GM19238 (cell line): ENCODE data around the gene GNAQ.

Source experiments
- DNase-seq: peaks from one replicate; pipeline ENCODE4 v3.0.0; 2011; ENCODE audit warnings: low spot score; ENCODE audit not compliant: insufficient read length

The GNAQ gene

DNA sequence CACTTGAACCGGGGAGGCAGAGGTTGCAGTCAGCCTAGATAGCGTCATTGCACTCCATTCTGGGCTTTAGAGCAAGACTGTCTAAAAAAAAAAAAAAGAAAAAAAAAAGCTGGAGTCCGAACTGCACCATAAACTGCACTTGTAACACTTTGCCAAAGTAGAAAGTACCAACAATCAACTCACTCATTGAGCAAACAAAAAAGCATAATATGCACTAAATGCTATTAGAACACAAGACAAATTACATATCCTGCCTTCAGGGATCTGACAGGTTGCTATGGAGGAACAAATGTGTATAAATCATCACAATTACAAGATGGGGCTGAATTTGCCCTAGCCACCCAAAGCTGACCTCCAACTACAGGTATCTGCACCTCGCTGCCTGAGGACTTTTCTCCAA is 27.9 kb downstream of the GNAQ start:
- no peak for DNase-seq

DNA sequence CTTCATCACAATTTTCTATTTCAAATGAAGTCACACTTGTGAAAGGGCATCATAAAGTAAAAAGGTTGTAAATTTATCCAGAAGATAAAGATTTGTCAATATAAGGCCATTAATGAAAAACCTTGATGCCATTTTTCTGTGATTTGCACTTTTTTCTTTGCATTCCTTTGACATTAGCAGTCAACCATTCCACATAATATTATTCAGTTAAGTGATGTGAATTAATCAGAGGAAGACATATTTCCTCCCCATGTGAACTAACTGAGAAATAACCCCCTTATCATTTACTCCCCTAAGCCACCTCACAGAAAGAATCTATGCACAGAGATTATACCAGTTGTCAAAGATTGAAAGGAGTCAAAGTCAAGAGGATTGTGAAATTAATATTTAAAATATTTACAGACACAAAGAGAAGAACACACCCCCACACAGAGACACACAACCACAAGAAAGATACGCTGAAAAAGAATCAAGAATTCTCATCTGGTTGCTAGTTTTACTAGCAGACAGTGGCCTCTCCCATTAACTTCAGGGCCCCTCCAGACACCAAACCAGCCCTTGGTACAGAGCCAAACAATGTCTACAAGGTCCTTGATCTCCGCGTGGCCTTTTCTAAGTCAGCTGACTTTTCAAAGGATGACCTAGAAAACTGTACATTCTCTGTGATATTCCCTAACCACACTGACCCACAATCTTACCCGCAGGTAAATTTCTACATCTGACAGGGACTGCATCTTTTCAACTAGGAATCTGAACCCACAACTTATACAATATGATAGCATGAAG is 29.5 kb downstream of the GNAQ start:
- no peak for DNase-seq

DNA sequence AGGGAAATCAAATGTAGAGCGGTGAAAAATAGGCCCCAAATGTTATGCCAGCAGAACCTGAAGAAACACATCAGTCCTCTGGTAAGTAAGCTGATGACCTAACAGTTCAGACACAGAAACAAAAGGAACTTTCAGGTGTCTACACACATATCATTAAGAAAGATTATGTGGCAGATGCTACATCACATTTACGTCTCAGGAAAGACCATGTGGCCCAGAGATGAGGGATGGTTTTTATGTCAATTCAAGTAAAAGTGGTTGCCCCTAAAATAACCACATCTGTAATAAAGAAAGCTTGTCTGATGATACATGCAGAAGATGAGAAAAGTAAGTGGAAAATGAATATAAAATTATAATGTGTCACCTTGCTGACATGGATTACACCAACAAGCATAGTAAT is 31.4 kb downstream of the GNAQ start:
- no peak for DNase-seq

DNA sequence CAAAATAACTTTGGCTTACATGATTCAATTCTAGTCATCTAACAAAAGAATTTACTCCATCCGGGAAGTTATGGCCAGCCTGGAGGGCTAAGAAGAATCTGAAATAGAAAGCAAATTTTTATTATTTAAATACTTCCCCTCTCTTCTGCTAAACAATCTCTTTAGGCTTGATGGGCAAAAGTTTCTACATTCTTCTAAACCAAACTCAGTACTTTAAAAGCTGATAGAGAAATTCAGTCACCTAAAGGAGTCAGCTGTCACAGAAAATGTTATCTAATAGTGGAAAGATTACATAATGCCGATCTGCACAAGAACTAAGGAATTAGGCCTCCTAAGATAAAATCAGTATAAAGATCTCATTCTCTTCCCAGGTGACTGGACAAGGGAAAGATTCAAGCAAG is 32.4 kb downstream of the GNAQ start:
- DNase-seq = no peak

DNA sequence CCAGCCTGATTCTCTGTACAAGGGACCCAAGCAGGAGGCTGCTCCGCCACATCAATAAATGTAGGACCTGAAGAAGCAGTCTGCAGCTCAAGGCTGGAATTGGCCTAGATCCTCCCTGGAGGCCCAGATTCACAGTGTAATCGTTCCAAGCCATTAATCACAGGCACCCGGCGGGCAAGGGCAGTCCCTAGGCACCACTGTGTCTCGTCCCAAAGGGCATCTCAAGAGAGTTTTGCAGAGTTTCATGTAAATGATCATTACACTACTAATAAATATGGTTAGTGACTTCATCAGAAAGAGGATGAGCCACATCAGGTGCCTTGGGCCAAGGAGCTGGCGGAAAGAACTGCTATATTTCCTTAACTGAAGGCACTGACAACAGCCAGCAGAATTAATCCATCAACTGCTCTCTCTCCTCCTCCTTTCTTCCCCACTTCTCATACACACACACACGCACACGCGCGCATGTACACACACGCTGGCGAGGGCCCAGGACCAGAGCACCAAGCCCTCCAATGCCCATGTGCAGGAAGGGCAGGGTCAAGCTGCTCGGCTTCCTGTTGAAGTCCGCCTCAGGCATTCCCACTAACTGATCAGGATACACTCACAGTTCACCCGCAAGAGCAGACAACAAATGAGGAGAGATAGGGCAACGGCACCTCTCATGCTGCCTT is 33.9 kb downstream of the GNAQ start:
- DNase-seq = no peak

DNA sequence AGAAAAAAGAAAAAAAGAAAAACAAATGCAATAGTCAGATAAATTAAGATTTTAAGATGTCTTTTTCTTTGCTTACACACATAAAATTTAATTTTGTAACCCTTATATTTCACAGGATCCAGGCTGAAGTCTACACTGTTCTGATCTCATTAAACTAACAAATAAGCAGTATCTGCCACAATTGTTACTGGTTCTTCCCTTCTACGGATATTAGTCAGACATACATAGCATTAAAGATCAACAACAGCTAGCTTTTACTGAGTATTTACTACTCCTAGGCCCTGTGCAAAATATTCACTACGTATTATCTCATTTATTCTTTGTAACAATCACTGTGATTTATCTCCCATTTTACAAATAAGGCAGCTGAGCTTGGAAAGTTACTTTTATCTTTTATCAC is 34.9 kb downstream of the GNAQ start:
- no peak for DNase-seq

DNA sequence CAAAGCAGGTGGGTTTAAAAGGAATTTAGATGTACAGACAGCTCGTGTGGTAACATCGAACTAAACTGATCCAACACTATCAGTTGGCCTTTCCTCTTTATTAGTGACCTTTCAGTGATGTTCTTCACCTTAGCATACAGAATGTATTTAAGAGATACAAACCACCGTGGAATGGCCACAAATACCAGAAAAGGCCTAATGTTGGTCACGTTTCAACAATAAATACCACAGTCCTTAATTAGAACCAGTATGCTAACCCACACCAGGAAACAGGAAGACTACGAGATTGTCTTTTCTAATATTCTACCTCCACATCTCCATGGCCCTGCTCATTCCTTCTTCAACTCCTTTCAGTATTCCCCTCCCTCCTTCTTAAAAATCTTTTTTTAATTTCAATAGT is 40.4 kb downstream of the GNAQ start:
- no peak for DNase-seq

DNA sequence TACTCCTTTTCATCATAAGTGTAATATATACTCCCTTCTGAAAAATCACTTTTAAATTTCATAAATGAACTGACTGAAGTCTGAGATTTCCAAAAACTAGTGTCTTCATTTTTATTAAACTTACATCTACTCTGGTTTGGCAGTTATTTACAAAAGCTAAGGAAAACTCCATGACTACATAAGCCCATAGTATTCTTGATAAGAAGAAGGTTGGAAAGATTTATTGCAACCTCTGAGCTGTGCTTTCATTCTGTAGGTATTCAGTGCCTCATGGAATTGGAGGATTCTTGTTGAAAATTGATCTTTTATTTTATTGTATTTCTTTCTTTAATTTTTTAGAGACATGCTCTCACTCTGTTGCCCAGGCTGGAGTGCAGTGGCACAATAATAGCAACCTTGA is 41.7 kb downstream of the GNAQ start:
- no peak for DNase-seq

DNA sequence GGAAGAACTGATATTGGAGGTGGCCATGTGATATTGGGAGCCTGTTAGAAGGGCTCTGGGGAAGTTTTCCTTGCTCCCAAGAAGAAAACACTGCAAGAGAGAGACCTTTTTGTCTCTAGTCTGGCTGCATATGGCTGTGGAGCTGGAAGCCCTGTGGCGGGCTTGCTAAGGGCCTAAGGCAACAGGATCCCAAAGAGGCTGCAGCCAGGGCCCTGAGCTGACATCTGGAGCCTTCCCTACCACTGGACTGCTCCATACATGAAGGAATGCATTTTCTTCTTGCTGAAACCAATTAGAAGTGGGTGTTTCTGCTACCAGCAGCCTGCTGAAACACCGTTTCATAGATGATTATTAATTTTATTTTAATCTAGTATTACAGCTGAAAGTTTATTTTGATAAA is 42.2 kb downstream of the GNAQ start:
- no peak for DNase-seq

DNA sequence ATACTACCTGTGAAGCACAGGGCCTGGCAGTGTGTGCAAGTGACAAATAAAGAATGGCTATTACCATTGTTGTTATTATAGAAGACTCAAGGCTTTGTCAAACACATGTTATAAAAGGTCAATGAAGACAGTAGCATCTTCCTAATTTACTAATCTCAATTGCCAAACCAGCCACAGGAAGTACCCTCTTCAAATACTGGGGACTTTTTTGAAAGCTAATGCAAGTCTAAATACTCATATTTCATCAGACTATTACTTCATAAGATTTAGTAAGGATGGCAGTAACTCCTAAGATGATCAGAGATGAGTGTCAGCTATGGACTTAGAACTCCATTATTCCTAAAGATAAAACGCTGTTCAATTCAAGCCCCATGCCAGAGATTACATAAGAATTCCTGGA is 43.0 kb downstream of the GNAQ start:
- DNase-seq = no peak

DNA sequence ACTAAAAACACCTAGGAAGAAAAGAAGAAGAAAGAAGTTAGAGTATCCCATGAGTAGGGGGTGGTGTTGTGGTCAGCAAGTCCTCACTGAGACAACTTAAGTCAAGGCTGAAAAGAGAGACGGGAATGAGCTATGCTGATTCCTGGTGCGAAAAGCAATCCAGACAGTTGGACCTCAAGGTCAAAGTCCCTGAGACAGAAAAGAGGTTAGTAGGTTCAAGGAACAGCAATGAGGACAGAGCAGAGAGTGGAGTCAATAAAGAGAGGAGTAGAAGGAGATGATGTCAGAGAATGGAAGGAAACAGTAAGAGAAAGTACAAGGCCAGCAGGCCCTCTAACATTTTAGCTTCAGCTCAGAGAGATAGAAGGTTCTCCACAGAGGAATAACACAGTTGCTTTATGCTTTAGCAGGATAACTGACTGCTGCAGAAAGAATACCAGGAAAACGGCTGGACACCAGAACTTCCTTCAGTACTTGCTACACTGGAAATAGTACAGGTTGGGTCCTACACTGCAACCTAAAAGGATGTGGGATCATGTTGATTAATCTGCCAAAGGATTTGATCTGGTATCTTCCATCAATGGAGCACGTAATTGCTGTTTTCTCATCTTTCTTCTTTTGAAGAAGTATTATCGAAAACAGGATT is 43.6 kb downstream of the GNAQ start:
- no peak for DNase-seq

DNA sequence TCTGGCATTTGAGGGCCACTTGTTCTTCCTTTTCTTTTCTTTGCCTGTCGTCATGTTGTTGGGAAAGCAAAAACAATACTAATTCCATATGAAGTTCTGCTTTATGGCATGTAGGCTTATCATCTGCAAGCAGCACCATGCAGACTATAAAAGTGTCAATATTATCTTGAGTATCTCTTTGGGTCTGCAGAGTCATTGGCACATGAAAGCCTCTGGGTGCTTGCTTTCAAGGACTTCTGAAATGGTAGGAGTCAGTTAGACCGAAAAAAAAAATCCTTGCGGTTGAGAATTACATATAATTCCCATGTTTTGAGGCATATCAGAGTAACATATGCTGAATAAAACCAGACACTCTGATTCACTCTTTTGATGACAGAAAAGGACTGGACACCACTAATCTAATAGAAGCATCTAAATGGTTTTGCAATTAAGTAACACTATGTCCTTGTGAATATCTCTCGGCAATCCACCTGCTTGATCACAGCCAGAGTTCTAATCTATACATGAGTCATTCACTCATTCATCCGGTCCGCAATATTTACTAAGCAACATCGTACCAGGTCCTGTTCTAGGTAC is 44.4 kb downstream of the GNAQ start:
- no peak for DNase-seq

DNA sequence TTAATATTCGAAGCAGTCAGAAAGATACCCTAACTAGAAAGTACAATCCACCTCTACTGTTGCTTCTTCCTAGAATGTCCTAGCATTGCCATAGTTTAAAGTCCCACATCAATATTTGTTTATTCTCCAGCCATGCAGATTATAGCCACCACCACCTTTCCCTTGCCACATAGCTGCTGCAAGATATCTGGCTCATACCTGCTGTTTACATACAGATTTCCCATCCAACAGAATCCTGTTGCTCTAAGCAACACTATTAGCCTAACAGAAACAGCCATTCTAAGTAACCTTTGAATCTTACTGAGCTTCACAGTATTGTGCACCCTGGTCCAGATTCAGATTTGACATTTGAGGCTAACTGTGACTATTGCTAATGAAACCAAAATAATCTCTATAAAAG is 45.6 kb downstream of the GNAQ start:
- no peak for DNase-seq

DNA sequence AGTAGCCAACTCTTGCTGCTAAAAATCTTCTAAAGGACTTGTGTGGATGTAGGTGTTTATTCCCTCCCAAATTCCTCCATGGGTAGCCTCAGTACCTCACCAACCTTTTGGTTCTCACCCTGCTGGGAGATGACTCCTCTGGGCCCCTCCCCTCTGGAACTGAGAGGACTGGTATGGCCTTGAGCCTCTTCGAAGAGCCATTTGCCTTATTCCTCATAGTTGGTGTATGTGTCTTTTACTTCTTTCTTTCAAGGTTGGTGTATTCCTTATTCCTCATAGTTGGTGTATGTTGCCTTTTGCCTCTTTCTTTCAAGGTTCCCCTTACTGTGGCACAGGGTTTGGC is 48.3 kb downstream of the GNAQ start:
- no peak for DNase-seq

DNA sequence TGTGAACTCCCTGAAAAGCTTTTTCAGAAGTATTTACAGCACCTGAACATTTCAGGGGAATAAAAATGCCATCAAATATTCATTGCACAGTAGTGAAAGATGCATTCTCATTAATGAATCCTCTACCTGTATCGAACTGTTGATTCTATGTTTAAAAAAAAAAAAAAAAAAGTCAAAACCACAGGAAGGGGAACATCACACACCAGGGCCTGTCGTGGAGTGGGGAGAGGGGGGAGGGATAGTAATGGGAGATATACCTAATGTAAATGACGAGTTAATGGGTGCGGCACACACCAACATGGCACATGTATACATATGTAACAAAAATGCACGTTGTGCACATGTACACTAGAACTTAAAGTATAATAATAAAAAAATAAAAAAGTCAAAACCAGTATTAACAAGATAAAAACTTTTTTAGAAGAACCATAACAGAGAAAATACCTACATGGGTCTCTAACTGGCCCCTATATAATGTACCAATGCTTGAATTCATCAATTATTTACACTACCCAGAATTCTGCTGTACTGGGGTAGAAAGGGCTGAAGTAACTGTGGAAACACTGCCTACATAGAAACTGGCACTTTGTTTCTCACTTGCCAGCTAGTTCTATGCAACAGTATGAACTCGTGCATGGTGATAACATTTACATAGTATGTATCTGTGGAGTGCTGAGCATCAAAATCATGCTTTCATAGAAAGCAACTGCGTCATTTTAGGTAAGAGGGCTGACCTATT is 48.9 kb downstream of the GNAQ start:
- no peak for DNase-seq

DNA sequence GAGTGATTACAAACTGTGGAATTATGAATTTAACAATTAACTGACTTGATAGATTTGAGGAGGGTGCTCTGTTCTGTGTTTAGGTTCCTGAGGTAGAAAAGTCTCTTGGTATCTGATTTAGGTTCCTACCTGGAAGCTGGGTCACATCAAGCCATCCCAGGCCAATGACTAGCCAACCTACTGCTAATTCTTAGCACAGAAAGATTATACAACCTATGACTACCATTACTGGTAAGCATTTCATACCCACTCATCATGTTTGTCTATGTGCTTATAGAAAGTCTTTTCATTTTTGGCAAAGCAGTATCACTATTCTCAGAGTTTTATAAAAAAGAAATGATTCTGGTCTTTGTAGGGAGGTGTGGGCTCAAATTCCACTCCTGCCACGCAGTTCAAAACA is 49.7 kb downstream of the GNAQ start:
- no peak for DNase-seq

DNA sequence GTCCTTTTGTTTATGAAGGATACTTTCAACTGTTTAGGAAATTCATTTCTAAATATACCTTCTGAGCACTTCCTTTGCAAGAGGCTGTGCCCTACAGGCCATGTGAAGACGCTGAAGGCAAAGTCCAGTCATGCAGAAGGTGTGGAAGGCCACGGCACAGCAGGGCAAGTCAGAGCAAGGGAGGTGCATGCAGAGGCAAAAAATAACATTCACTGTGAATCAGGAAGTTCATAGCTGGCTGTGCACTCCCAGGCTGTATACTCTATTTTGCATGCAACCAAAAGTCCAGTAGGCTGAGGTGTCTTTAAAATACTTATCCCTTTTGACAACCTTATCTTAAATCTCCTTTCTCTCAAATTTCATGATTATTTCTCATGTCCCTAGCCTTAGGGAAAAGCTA is 50.3 kb downstream of the GNAQ start:
- no peak for DNase-seq

DNA sequence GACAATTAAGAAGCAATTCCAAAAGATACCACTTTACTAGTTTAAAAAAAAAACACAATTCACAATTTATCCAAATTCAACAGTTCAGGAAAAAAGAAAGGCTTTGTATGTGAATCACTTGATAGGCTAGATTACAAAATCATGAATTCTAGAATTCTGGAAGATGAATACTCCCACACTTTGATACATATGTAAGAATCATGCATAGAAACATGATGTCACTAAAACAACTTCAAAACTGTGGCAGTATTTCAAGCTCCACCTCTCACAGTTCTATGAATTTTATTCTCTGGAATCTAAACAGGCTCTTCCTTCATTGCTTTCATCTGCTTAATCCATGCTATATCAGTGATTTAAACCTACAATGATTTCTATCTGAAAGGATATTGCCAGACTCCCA is 51.0 kb downstream of the GNAQ start:
- no peak for DNase-seq

DNA sequence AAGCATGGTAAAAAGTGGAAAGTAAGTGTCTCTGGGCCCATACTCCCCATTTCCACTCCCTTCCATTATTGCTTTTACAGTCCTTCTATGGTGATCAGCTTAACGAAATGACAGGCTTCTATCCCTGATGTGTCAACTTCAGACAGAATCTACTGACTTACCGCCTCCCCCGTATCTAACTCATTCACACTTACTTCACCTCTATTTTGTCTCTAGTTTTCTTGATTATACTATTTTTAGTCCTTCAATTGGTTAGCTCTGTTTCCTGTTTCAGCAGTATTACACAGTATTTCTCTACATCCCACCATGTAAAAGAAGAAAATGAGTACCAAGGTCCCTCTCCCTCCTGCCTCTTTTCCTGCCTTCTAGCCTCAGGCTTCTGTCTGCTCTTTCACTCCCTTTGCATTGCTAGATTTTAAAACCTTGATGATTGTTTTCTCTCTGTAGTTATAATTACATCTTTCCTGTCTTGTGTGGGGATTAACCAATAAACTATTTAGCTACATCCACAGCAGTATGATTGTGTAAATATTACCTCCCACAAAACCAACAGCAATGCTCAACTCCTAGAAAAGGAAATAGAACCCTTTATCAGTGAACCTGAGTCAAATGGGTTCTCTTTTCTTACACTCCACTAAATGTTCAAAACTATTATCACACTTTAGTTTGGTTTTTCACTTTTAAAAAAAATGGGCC is 53.4 kb downstream of the GNAQ start:
- no peak for DNase-seq

DNA sequence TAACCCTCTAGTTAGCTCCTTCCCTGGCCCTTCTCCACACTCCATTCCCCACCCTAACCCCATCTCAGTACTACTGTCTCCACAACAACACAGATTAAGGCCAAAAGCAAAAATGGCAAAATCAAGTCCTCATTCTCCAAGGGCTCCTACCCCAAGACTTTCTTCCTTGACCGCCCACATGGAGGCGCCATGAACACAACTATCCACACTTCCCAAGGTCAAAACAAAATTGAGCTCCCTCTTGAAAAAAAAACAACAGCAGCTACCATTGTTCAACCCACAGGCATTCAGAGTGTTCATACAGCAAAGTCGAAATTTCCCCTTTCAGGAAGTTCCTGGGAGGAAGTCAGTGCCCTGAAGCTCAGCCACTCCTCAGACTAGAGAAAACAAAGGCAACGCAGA is 54.4 kb downstream of the GNAQ start:
- no peak for DNase-seq

DNA sequence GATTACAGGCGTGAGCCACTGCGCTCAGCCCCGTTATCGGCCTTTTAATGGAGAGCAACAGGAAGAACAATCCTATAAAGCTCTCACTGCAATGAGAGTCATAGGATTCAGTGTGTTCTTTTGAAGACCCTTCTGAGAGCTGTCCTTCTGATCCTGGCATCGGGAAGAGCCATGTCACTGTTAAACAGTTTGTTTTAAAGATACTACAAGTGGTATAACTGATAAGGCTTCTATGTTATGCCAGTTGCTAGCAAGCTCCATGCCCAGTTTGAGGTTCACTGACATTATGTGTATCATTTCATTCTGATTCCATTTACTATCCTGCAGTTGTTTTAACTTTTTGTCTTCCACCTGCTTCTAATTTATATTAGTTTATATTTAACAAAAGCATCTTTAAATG is 55.8 kb downstream of the GNAQ start:
- DNase-seq = no peak
